ENCODE results near the gene TIMM17A.
"Not testable (repeated sequence)": the region's sequence is repeated elsewhere in the genome, so short reads cannot be mapped to it uniquely, and the experiment has no call there.

- not testable (repeated sequence) for TF ChIP-seq BHLHE40, CTBP1 (IDR thresholded peaks at IDR 0.05; ENCODE audit: borderline replicate concordance)
These were observed 15.0 kb upstream of the TIMM17A start for GRCh38 chr1:201940316-201940715.

All from HEK293T (cell line).